NOMO-1 (cell line): Measurements from ENCODE around the gene SORCS3.

Source experiments
- DNase-seq, 2 experiments: peaks; one replicate each; lab custom pipeline; 2025; ENCODE audit not compliant: unreplicated experiment in 2 of 2; lab: John Stamatoyannopoulos, UW

SORCS3 gene

DNA sequence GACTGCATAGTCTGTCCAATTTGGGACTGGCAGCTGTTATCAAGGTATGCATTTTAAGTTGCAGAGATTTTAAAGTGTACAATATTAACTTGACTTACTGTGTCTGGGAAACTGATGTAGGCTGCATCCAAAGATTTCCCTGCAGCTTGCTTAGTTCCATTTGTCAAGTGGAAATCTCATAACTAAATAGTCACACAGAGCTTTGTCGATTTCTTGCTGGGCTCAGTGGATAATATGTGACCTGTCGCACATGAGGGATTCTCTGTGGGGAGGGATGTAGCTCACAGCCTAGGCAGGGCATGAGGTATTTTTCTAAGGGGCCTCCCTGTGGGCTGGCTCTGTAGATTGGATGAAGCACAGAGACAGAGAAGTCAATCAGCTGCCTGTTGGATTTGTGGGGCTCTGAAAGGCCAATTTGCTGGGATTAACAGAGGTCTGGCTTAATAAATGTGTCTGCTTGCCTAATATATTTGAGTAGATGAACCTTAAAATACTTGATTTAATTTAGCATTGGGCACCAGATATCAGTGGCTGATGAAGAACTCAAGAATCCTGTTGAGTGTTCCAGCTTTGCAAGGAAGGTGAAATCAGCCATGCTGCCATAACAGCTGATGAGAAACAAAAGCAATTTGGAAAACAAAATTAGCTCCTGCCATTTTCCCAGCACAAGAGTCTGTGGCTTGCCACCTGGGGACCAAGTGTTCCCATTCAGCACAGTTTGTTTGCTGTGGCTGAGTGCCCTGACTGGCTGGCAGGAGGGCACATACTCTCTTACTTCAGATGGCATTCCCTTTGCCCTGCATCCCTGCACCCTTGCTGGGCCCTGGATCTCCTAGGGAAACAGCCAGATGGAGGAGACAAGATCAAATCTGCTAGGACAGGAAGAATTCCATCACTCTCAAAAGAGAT is 598.5 kb downstream of the SORCS3 start:
- DNase-seq: no peak

GRCh38 chr10:105241254-105241653 is 600.2 kb downstream of the SORCS3 start:
- DNase-seq: no peak

GRCh38 chr10:105243381-105243780 is 602.3 kb downstream of the SORCS3 start:
- no peak for DNase-seq

DNA sequence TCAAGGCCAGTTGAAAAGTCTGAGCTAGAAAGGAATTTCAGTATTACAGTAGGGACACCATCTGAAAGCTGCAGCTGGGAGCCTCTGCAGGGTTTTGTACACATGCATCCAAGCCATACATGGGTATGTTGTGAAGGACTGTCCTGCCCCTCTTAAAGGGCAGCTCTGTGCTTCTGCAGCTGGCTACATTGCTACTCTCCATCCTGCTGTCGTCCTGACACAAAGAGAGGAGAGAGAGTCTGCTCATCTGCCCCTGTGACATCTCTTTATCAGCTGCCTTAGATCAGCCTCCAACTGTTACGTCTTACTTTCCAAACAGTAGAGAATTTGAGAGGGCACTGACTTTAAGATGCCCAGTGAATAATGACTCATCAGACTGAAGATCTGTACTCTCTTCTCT is 602.7 kb downstream of the SORCS3 start:
- DNase-seq: no peak

DNA sequence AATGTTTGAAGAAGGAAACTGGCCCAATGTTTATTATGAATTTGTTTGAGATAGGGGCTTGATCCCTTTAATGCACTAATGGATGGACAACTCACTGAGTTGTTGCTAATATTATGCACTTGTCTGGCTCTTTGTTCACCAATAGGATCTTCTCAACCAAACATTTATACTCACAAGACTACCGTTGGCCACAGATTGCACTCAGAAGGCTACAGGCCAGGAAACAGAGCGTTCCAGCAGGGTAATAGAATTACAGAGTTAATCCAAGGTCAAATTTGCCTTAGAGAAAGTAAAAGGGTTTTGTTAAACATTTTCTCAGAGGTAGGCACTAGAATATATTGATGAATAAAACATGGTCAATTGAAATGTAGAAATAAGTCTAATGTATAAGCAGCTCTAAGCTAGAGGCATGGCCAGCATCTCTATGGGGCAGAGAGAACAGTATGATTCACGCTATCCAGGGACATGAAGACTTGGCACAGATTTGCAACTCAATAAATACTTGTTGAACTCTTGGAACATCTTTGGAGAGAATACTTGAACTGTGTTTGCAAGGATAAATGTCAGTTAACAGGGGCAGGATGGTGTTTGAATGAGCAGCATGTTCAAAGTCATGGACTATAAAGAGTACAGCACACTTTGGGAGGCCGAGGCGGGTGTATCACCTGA is 606.9 kb downstream of the SORCS3 start:
- no peak for DNase-seq

GRCh38 chr10:105252911-105253310 is 611.8 kb downstream of the SORCS3 start:
- DNase-seq: no peak

- DNase-seq: no peak
These were observed 612.6 kb downstream of the SORCS3 start for GRCh38 chr10:105253515-105254212.

DNA sequence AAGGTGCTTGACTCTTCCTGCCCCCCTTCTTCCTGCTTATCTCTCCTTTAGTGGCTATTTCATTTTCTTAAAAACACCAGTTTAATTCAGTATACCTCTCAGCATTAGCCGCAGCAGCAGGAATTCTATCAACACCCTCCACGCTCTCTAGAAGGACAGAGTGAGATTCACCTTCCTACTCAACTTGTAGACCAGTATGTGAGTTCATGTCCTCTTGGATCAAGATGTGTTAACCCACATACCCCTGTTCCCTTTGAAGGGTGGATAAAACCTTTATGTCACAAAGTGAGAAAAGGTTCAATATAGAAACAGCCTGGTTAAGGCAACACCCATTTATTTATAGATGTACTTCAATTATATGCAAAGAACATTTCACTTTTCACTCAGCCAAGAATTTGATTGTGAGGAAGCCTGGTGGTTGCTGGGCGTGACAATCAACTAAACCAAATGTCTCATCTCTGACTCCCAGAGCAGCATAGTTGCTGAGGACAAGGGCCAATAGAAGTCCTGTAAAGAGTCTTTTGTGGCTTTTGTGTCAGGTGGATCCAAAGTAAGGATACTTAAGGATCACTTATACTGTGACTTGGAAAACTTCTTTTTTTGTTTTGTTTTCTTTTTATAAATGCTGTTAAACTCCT is 617.1 kb downstream of the SORCS3 start:
- no peak for DNase-seq

DNA sequence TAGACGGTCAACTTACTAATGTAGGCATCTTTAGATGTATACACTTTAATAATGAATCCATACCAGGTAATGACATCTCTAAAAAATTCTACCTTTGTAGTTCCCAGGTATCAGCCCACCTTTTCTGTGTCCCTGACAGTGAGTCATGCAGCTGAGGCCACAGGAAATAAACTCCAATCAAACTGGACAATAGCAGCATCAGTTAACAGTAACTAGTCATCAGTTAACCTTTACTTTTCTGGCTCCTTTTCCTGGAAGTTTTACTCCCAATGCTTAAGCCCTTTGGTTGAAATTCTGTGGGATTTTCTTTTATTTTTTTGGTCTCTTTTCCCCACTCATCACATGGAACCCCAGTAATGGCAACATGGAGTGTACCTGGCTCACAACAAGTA is 617.6 kb downstream of the SORCS3 start:
- no peak for DNase-seq

GRCh38 chr10:105259201-105259600 is 618.1 kb downstream of the SORCS3 start:
- no peak for DNase-seq

DNA sequence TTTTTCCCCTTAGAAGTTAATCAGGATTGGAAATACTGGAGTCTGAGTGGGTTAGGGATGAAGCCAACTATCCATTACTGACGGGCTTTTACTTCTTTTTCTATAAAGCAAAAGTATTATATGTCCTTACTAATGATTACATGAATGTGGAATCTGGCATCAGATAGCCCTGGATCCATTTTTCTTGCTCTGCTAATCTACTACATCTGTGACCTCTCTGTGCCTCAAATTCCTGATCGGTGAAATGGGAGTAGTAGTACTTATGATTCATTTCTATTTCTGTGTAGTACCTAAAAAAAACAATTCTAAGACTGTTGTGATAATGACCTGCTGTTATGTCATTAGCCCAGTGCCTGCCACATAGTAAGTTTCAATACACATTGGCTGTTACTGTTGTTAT is 621.6 kb downstream of the SORCS3 start:
- no peak for DNase-seq

DNA sequence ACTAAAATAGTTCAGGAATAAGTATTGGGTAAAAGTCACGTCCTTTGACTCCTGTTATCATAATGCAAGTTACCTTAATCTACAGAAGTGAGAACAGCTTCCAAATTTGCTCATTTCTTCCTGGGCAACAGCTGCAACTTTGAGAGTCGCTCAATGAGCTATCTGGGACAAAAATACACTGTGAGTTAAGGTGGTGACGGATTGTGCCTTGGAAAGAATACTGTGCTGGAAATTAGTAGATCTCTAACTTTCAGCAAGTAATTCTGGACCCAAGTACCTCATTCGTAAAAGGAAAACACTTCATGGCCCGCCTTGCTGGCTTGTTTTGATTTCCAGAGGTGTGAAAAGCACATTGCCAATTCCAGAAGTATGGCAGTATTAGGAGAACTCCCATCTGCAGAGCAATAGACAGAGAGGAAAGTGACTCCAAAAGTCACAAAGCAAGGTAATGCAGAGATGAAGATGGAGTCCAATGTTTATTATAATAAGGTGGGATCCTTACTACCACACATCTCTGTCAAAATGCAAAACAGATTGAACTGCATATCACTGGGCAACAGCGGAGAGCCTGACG is 626.0 kb downstream of the SORCS3 start:
- DNase-seq: no peak

GRCh38 chr10:105268961-105269360 is 627.9 kb downstream of the SORCS3 start:
- DNase-seq: no peak

DNA sequence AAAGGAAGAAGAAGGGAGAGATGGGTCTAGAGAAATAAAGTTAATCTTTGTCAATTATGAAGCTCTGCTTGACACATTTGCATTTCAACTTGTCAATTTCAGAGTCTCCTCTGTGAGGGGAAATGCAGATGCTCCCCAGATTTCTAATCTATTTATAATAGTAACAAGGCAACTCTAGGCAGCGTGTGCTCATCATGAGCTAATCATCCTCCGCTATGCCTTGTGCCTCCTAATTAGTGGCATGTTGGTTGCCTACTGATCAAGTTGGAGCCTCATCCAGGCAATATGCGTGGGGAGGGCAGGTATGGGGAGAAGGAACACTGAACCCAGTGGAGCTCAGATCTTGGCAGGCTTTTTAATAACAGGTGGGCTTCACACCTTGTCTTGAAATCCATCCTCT is 628.6 kb downstream of the SORCS3 start:
- DNase-seq: no peak

GRCh38 chr10:105274556-105275070 is 633.5 kb downstream of the SORCS3 start:
- DNase-seq: no peak

- no peak for DNase-seq
These were observed 637.3 kb downstream of the SORCS3 start for GRCh38 chr10:105278439-105278838.

- DNase-seq: no peak
These were observed 638.0 kb downstream of the SORCS3 start for GRCh38 chr10:105279101-105279500.

- no peak for DNase-seq
These were observed 639.8 kb downstream of the SORCS3 start for GRCh38 chr10:105280895-105281294.

DNA sequence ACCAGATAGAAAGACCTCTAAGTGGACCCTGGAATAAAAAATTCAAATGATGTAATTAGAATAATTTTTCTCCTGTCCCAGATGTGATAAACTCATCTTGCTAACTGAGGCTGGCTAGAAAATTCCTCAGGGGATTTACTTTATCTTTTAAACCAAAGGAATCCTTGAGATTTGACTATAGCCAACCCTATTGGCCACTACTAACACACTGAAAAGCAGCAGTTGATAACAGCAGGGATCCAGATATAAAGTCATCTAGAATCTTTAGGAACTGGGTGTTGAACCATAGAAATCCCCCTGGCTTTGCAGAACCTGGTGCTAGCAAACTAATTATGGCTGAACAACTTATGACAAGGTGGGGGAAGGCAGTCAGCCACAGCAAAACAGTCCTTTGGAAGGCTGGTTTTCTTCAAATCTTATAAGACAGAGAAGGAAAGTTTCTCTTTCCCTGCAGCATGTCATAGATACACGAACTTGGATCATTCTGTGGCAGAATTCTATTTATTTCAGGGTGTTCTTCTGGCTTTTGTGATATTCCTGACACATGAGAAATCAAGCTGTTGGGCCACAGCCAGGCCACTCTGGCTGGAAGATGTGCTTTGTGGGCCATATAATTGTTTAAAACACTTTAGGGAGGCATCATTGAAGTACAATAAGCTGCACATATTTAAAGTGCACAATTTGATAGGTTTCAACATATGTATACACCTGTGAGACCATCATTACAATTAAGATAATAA is 643.6 kb downstream of the SORCS3 start:
- no peak for DNase-seq

DNA sequence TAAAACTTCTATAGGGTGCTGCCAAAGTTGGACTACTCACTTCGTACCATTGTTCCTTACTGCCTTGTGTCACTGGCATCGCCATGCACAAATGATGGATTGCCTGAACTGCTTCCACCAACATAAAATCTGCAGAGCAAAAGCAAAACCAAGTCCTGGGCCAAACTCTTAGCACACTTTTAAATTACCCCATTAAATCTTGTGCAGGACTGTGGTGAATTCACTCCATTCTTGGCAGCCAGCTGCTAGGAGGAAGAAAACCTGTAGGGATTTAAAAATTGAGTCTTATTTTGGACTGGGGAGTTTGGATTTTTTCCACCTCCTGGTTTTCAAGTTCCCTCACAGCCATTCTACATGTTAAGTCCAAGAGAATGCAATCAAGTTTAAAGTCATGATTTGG is 646.9 kb downstream of the SORCS3 start:
- DNase-seq: no peak
